Gastrocnemius medialis (tissue), 4 donors: ENCODE data around the gene AGPAT3. TPM values are rescaled to one million over a fixed set of nuclear protein-coding genes. Genes with fewer than 3 reads are reported as not detected.

ENCODE experiments used
- ATAC-seq, 2 donors: fragments of 150-250 bp; one replicate each; pipeline ENCODE4 v1.9.1; 2016
- DNase-seq, 2 donors: peaks; one replicate each; pipeline ENCODE4 v3.0.0-alpha.2; 2019
- H3K27ac ChIP-seq, 4 donors: fragments of 200-600 bp; sonication (generic); 1 replicate in 1 of 4; 2 replicates in 3 of 4; pipeline ENCODE4 v1.5.1; 2016 to 2018; ENCODE audit warnings: mild to moderate bottlenecking in 2 of 4, moderate library complexity in 1 of 4
- H3K27me3 ChIP-seq, 3 donors: fragments of 200-600 bp; sonication (generic) in 2 of 3; 1 replicate in 1 of 3; 2 replicates in 2 of 3; pipeline versions ENCODE4 v1.5.1 to v1.6.0; 2016 to 2019; ENCODE audit warnings: mild to moderate bottlenecking in 1 of 3, moderate library complexity in 1 of 3
- H3K36me3 ChIP-seq, 2 donors: fragments of 200-600 bp; sonication (generic) in 1 of 2; one replicate each; pipeline ENCODE4 v1.5.1; 2017 to 2018
- H3K4me1 ChIP-seq, 2 donors: fragments of 200-600 bp; sonication (generic) in 1 of 2; one replicate each; pipeline ENCODE4 v1.5.1; 2016 to 2017; ENCODE audit warnings: mild to moderate bottlenecking in 2 of 2
- H3K4me3 ChIP-seq, 4 donors: fragments of 200-600 bp; sonication (generic) in 3 of 4; 1 replicate in 1 of 4; 2 replicates in 3 of 4; pipeline ENCODE4 v1.5.1; 2016 to 2019; ENCODE audit warnings: mild to moderate bottlenecking in 2 of 4
- H3K9me3 ChIP-seq, 3 donors: fragments of 200-600 bp; sonication (generic) in 2 of 3; 1 replicate in 1 of 3; 2 replicates in 2 of 3; pipeline ENCODE4 v1.5.1; 2016 to 2019
- CTCF ChIP-seq, 5 experiments: fragments of 450-650 bp in 3 of 5; fragments of 200-600 bp in 2 of 5; sonication (generic) in 2 of 5; IDR thresholded peaks in 4 of 5; conservative IDR thresholded peaks in 1 of 5; 1 replicate in 4 of 5; 2 replicates in 1 of 5; pipeline ENCODE4 v1.5.1; 2016 to 2019; ENCODE audit warnings: antibody characterized with exemption in 5 of 5, mild to moderate bottlenecking in 3 of 5, moderate library complexity in 3 of 5
- POLR2A ChIP-seq, 2 donors: fragments of 450-650 bp; IDR thresholded peaks; one replicate each; pipeline ENCODE4 v1.6.1; 2017; ENCODE audit warnings: antibody characterized with exemption in 2 of 2, mild to moderate bottlenecking in 2 of 2, moderate library complexity in 2 of 2
- in situ Hi-C, 4 donors: fragments of 200-750 bp; cut with MboI; loops; one replicate each; pipeline versions ENCODE4 v1.15.0 to v1.8.0; 2017; ENCODE audit warnings: low sequenced_read_pairs in 4 of 4
- intact Hi-C: fragments of 100-400 bp; cut with DNase I; formaldehyde crosslinking; loops from one replicate; pipeline ENCODE4 v1.15.1; 2023; ENCODE audit warnings: low total_unique reads
- total RNA-seq, 4 donors: library from RNA; depleted of rRNA; stranded (reverse); fragments of >200 nt; gene quantifications; one replicate each; pipeline versions ENCODE4 v1.1.0 to v1.2.3, GENCODE V29; 2016

The AGPAT3 gene
- total RNA-seq, 4 donors from 2014 or later = 44.2 to 102 (median 59.3) TPM

- DNase-seq (no peak), ATAC-seq (no peak)
- Histone ChIP-seq H3K36me3 (no peaks in the 10 kb centered on the region), H3K27me3 (no peaks in the 10 kb centered on the region), H3K9me3 (no peaks in the 10 kb centered on the region), H3K27ac (no peak overlapping the region), H3K4me1 (peaks cover 0 to 4% of the 10 kb centered on the region in 2 donors), H3K4me3 (no peak overlapping the region)
- in situ Hi-C loops (no loop called here), intact Hi-C loops (no loop called here)
- no peak for TF ChIP-seq POLR2A (IDR thresholded peaks at IDR 0.05)
- TF ChIP-seq CTCF (IDR thresholded peaks at IDR 0.05 in 4 of 5, conservative IDR thresholded peaks at IDR 0.05 in 1 of 5) = no peak
Observed at GRCh38 chr21:43855955-43856354, 9.1 kb upstream of the AGPAT3 start.

GRCh38 chr21:43858806-43859648, 6.0 kb upstream of the AGPAT3 start:
- DNase-seq (no peak), ATAC-seq (no peak)
- Histone ChIP-seq H3K36me3 (no peaks in the 10 kb centered on the region), H3K4me1 (peaks cover 0 to 4% of the 10 kb centered on the region in 2 donors), H3K27ac (no peak overlapping the region), H3K4me3 (no peak overlapping the region), H3K27me3 (no peaks in the 10 kb centered on the region), H3K9me3 (no peaks in the 10 kb centered on the region)
- in situ Hi-C loops (no loop called here), intact Hi-C loops (no loop called here)
- TF ChIP-seq POLR2A (IDR thresholded peaks at IDR 0.05) = no peak
- TF ChIP-seq CTCF (IDR thresholded peaks at IDR 0.05 in 4 of 5, conservative IDR thresholded peaks at IDR 0.05 in 1 of 5) = no peak

- Histone ChIP-seq H3K36me3 (no peaks in the 10 kb centered on the region), H3K4me1 (peaks cover 0 to 4% of the 10 kb centered on the region in 2 donors), H3K9me3 (no peaks in the 10 kb centered on the region), H3K27ac (peak overlapping the region; percentile 70 to 80 (median 76)), H3K27me3 (no peaks in the 10 kb centered on the region), H3K4me3 (no peak overlapping the region)
- in situ Hi-C loops = no loop called here
- no peak for TF ChIP-seq CTCF (IDR thresholded peaks at IDR 0.05 in 4 of 5, conservative IDR thresholded peaks at IDR 0.05 in 1 of 5)
- no peak for TF ChIP-seq POLR2A (IDR thresholded peaks at IDR 0.05)
- no peak for ATAC-seq
- intact Hi-C loops = no loop called here
- DNase-seq = no peak
Observed at GRCh38 chr21:43859747-43860214, 5.2 kb upstream of the AGPAT3 start.

- ATAC-seq (no peak), DNase-seq (no peak)
- intact Hi-C loops = no loop called here
Observed at GRCh38 chr21:43861706-43862105, 3.3 kb upstream of the AGPAT3 start.

More at GRCh38 chr21:43861706-43862105, 3.3 kb upstream of the AGPAT3 start:
- no peaks in the 10 kb centered on the region for H3K9me3 ChIP-seq
- TF ChIP-seq CTCF (IDR thresholded peaks at IDR 0.05 in 4 of 5, conservative IDR thresholded peaks at IDR 0.05 in 1 of 5) = no peak
- TF ChIP-seq POLR2A (IDR thresholded peaks at IDR 0.05) = no peak
- in situ Hi-C loops = no loop called here
- H3K4me3 ChIP-seq = no peak overlapping the region
- H3K4me1 ChIP-seq = peaks cover 6 to 11% of the 10 kb centered on the region in 2 donors
- no peaks in the 10 kb centered on the region for H3K27me3 ChIP-seq
- no peaks in the 10 kb centered on the region for H3K36me3 ChIP-seq
- H3K27ac ChIP-seq = peak overlapping the region; percentile 70 to 80 (median 76)
